ENCODE measurements around the gene VPS35L.
"Not testable (repeated sequence)": the region's sequence is repeated elsewhere in the genome, so short reads cannot be mapped to it uniquely, and the experiment has no call there.

VPS35L gene

GRCh38 chr16:19659554-19659953 lies 104.1 kb downstream of the VPS35L start:
- H3K9me3 ChIP-seq (ENCODE audit: control insufficient read depth, insufficient read depth, low read length): peaks cover 3% of the 10 kb centered on the region; the same call in 1 of the 2 replicates
- H3K27ac ChIP-seq (ENCODE audit: low read depth, low read length): no peak overlapping the region
- H3K27me3 ChIP-seq (ENCODE audit: control insufficient read depth, insufficient read depth, low read length): peaks cover 5% of the 10 kb centered on the region; the same call in 1 of the 2 replicates
- no peak overlapping the region for H3K4me3 ChIP-seq (ENCODE audit: low read depth, low read length)
- peaks cover 20% of the 10 kb centered on the region for H3K36me3 ChIP-seq (ENCODE audit: control insufficient read depth, insufficient read depth, low read length)
- H3K9ac ChIP-seq (ENCODE audit: low read depth, low read length): no peak overlapping the region
- no peaks in the 10 kb centered on the region for H3K4me1 ChIP-seq (ENCODE audit: control insufficient read depth, insufficient read depth, low read length)

GRCh38 chr16:19660432-19660831 lies 104.9 kb downstream of the VPS35L start:
- Histone ChIP-seq H3K27me3 (ENCODE audit: control insufficient read depth, insufficient read depth, low read length) (peaks cover 5% of the 10 kb centered on the region; the same call in 1 of the 2 replicates), H3K27ac (ENCODE audit: low read depth, low read length) (no peak overlapping the region), H3K36me3 (ENCODE audit: control insufficient read depth, insufficient read depth, low read length) (peaks cover 19% of the 10 kb centered on the region), H3K9me3 (ENCODE audit: control insufficient read depth, insufficient read depth, low read length) (peaks cover 3% of the 10 kb centered on the region; the same call in 1 of the 2 replicates), H3K9ac (ENCODE audit: low read depth, low read length) (no peak overlapping the region), H3K4me3 (ENCODE audit: low read depth, low read length) (no peak overlapping the region), H3K4me1 (ENCODE audit: control insufficient read depth, insufficient read depth, low read length) (no peaks in the 10 kb centered on the region)

- H3K27ac ChIP-seq (ENCODE audit: low read depth, low read length): no peak overlapping the region
- no peak overlapping the region for H3K9ac ChIP-seq (ENCODE audit: low read depth, low read length)
- H3K9me3 ChIP-seq (ENCODE audit: control insufficient read depth, insufficient read depth, low read length): peaks cover 3% of the 10 kb centered on the region; the same call in 1 of the 2 replicates
- peaks cover 5% of the 10 kb centered on the region; the same call in 1 of the 2 replicates for H3K27me3 ChIP-seq (ENCODE audit: control insufficient read depth, insufficient read depth, low read length)
- H3K36me3 ChIP-seq (ENCODE audit: control insufficient read depth, insufficient read depth, low read length): peaks cover 13% of the 10 kb centered on the region; the same call in 1 of the 2 replicates
- no peak overlapping the region for H3K4me3 ChIP-seq (ENCODE audit: low read depth, low read length)
- H3K4me1 ChIP-seq (ENCODE audit: control insufficient read depth, insufficient read depth, low read length): no peaks in the 10 kb centered on the region
Measured at GRCh38 chr16:19662351-19662750, 106.8 kb downstream of the VPS35L start.

- Histone ChIP-seq H3K36me3 (ENCODE audit: control insufficient read depth, insufficient read depth, low read length) (peaks cover 14% of the 10 kb centered on the region; the same call in 1 of the 2 replicates), H3K9me3 (ENCODE audit: control insufficient read depth, insufficient read depth, low read length) (peaks cover 3% of the 10 kb centered on the region; the same call in 1 of the 2 replicates), H3K27ac (ENCODE audit: low read depth, low read length) (no peak overlapping the region), H3K4me3 (ENCODE audit: low read depth, low read length) (no peak overlapping the region), H3K4me1 (ENCODE audit: control insufficient read depth, insufficient read depth, low read length) (no peaks in the 10 kb centered on the region), H3K27me3 (ENCODE audit: control insufficient read depth, insufficient read depth, low read length) (peaks cover 5% of the 10 kb centered on the region; the same call in 1 of the 2 replicates), H3K9ac (ENCODE audit: low read depth, low read length) (no peak overlapping the region)
Measured at GRCh38 chr16:19664166-19664565, 108.7 kb downstream of the VPS35L start.

- H3K27ac ChIP-seq (ENCODE audit: low read depth, low read length); H3K27me3 ChIP-seq (ENCODE audit: control insufficient read depth, insufficient read depth, low read length); H3K9ac ChIP-seq (ENCODE audit: low read depth, low read length); H3K9me3 ChIP-seq (ENCODE audit: control insufficient read depth, insufficient read depth, low read length); H3K4me1 ChIP-seq (ENCODE audit: control insufficient read depth, insufficient read depth, low read length); H3K4me3 ChIP-seq (ENCODE audit: low read depth, low read length): not testable (repeated sequence)
- peaks cover 22% of the 10 kb centered on the region for H3K36me3 ChIP-seq (ENCODE audit: control insufficient read depth, insufficient read depth, low read length)
Measured at GRCh38 chr16:19665313-19665712, 109.8 kb downstream of the VPS35L start.

GRCh38 chr16:19666477-19666876 lies 111.0 kb downstream of the VPS35L start:
- peaks cover 2% of the 10 kb centered on the region; the same call in 1 of the 2 replicates for H3K27me3 ChIP-seq (ENCODE audit: control insufficient read depth, insufficient read depth, low read length)
- peaks cover 3% of the 10 kb centered on the region; the same call in 1 of the 2 replicates for H3K9me3 ChIP-seq (ENCODE audit: control insufficient read depth, insufficient read depth, low read length)
- no peaks in the 10 kb centered on the region for H3K4me1 ChIP-seq (ENCODE audit: control insufficient read depth, insufficient read depth, low read length)
- no peak overlapping the region for H3K4me3 ChIP-seq (ENCODE audit: low read depth, low read length)
- H3K36me3 ChIP-seq (ENCODE audit: control insufficient read depth, insufficient read depth, low read length): peaks cover 25% of the 10 kb centered on the region
- H3K9ac ChIP-seq (ENCODE audit: low read depth, low read length): no peak overlapping the region
- H3K27ac ChIP-seq (ENCODE audit: low read depth, low read length): no peak overlapping the region

GRCh38 chr16:19672378-19672777 lies 116.9 kb downstream of the VPS35L start:
- Histone ChIP-seq H3K27ac (ENCODE audit: low read depth, low read length) (no peak overlapping the region), H3K9ac (ENCODE audit: low read depth, low read length) (no peak overlapping the region), H3K27me3 (ENCODE audit: control insufficient read depth, insufficient read depth, low read length) (no peaks in the 10 kb centered on the region), H3K36me3 (ENCODE audit: control insufficient read depth, insufficient read depth, low read length) (peaks cover 39% of the 10 kb centered on the region), H3K9me3 (ENCODE audit: control insufficient read depth, insufficient read depth, low read length) (no peaks in the 10 kb centered on the region), H3K4me3 (ENCODE audit: low read depth, low read length) (no peak overlapping the region), H3K4me1 (ENCODE audit: control insufficient read depth, insufficient read depth, low read length) (no peaks in the 10 kb centered on the region)

GRCh38 chr16:19674485-19674884 lies 119.0 kb downstream of the VPS35L start:
- no peak overlapping the region for H3K9ac ChIP-seq (ENCODE audit: low read depth, low read length)
- peaks cover 36% of the 10 kb centered on the region for H3K36me3 ChIP-seq (ENCODE audit: control insufficient read depth, insufficient read depth, low read length)
- no peaks in the 10 kb centered on the region for H3K27me3 ChIP-seq (ENCODE audit: control insufficient read depth, insufficient read depth, low read length)
- H3K9me3 ChIP-seq (ENCODE audit: control insufficient read depth, insufficient read depth, low read length): no peaks in the 10 kb centered on the region
- H3K27ac ChIP-seq (ENCODE audit: low read depth, low read length): no peak overlapping the region
- H3K4me1 ChIP-seq (ENCODE audit: control insufficient read depth, insufficient read depth, low read length): no peaks in the 10 kb centered on the region
- no peak overlapping the region for H3K4me3 ChIP-seq (ENCODE audit: low read depth, low read length)

- Histone ChIP-seq H3K27ac (ENCODE audit: low read depth, low read length) (no peak overlapping the region), H3K9ac (ENCODE audit: low read depth, low read length) (no peak overlapping the region), H3K9me3 (ENCODE audit: control insufficient read depth, insufficient read depth, low read length) (no peaks in the 10 kb centered on the region), H3K4me3 (ENCODE audit: low read depth, low read length) (no peak overlapping the region), H3K4me1 (ENCODE audit: control insufficient read depth, insufficient read depth, low read length) (no peaks in the 10 kb centered on the region), H3K27me3 (ENCODE audit: control insufficient read depth, insufficient read depth, low read length) (no peaks in the 10 kb centered on the region), H3K36me3 (ENCODE audit: control insufficient read depth, insufficient read depth, low read length) (peaks cover 25% of the 10 kb centered on the region; the same call in 1 of the 2 replicates)
Measured at GRCh38 chr16:19677402-19677801, 121.9 kb downstream of the VPS35L start.

- Histone ChIP-seq H3K4me1 (ENCODE audit: control insufficient read depth, insufficient read depth, low read length) (no peaks in the 10 kb centered on the region), H3K27ac (ENCODE audit: low read depth, low read length) (no peak overlapping the region), H3K9me3 (ENCODE audit: control insufficient read depth, insufficient read depth, low read length) (no peaks in the 10 kb centered on the region), H3K36me3 (ENCODE audit: control insufficient read depth, insufficient read depth, low read length) (peaks cover 35% of the 10 kb centered on the region), H3K4me3 (ENCODE audit: low read depth, low read length) (no peak overlapping the region), H3K27me3 (ENCODE audit: control insufficient read depth, insufficient read depth, low read length) (no peaks in the 10 kb centered on the region), H3K9ac (ENCODE audit: low read depth, low read length) (no peak overlapping the region)
Measured at GRCh38 chr16:19678804-19679203, 123.3 kb downstream of the VPS35L start.

- not testable (repeated sequence) for H3K27me3 ChIP-seq (ENCODE audit: control insufficient read depth, insufficient read depth, low read length); H3K9ac ChIP-seq (ENCODE audit: low read depth, low read length); H3K4me1 ChIP-seq (ENCODE audit: control insufficient read depth, insufficient read depth, low read length); H3K4me3 ChIP-seq (ENCODE audit: low read depth, low read length); H3K27ac ChIP-seq (ENCODE audit: low read depth, low read length); H3K9me3 ChIP-seq (ENCODE audit: control insufficient read depth, insufficient read depth, low read length)
- peaks cover 40% of the 10 kb centered on the region for H3K36me3 ChIP-seq (ENCODE audit: control insufficient read depth, insufficient read depth, low read length)
Measured at GRCh38 chr16:19679281-19679680, 123.8 kb downstream of the VPS35L start.
